DOHH2 (cell line): ENCODE measurements around the gene MID1.

ENCODE experiments used
- CTCF ChIP-seq: fragments of 200-600 bp; sonication (generic); IDR thresholded peaks from one replicate; pipeline ENCODE4 v1.5.1; 2014; ENCODE audit warnings: antibody characterized with exemption, mild to moderate bottlenecking, low read depth, low read length; ENCODE audit not compliant: poor library complexity, severe bottlenecking
- EZH2phosphoT487 ChIP-seq: fragments of 200-600 bp; sonication (generic); IDR thresholded peaks from 2 replicates; pipeline ENCODE4 v1.6.1; 2017; ENCODE audit warnings: borderline replicate concordance, mild to moderate bottlenecking, antibody characterized with exemption, low read length, moderate library complexity, mixed read lengths

DNA sequence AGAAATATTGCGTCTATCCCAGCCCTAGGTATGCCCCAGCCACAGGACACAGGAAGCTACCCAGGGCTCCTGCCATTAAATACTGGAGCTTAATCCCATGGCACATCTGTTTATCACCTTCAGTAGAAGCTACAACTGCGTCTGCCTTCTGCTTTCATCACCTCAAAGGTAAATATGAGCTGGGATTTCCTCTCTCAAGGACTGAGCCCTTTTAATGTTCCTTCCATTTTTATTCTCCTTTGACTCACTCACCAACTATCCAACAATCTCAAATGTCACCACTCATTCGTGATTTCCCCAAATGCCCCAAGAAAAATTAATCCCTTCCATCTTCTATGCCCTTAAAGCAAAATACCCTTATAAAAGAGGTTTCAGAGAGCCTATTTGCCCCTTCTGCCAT lies 1.8 kb upstream of the MID1 start:
- TF ChIP-seq CTCF, result no peak
- no peak for TF ChIP-seq EZH2phosphoT487
